Measurements from ENCODE around the gene RANBP3.
"Not testable (repeated sequence)": the region's sequence is repeated elsewhere in the genome, so short reads cannot be mapped to it uniquely, and the experiment has no call there.

RANBP3 gene

DNA sequence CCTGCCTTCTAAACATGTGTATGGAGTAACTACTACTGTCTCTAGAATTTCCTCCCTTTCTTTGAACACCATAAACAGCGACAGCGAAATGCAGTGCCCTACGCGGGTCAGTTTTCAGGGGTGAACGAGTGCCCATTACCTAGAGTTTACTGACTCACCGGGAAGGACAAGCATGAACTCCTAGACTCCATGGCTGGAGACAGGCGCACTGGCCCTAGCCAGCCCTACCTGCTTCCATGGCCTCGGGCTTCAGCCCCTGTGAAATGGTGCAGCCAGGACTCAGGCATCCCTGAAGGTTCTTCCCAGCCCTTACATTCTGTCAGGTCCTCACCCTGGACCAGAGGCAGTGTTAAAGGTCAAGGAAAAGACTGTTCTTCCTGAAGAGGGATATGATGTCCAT is 8.5 kb downstream of the RANBP3 start:
- Mint-ChIP-seq H3K9me3 (no peaks in the 10 kb centered on the region), H3K36me3 (peaks cover 21 to 44% of the 10 kb centered on the region in 2 donors), H3K27ac (no peak overlapping the region), H3K4me3 (no peak overlapping the region), H3K4me1 (peaks cover 57 to 73% of the 10 kb centered on the region in 2 donors), H3K27me3 (no peaks in the 10 kb centered on the region)
- ATAC-seq (replicated peaks) (no peak), DNase-seq (no peak)

DNA sequence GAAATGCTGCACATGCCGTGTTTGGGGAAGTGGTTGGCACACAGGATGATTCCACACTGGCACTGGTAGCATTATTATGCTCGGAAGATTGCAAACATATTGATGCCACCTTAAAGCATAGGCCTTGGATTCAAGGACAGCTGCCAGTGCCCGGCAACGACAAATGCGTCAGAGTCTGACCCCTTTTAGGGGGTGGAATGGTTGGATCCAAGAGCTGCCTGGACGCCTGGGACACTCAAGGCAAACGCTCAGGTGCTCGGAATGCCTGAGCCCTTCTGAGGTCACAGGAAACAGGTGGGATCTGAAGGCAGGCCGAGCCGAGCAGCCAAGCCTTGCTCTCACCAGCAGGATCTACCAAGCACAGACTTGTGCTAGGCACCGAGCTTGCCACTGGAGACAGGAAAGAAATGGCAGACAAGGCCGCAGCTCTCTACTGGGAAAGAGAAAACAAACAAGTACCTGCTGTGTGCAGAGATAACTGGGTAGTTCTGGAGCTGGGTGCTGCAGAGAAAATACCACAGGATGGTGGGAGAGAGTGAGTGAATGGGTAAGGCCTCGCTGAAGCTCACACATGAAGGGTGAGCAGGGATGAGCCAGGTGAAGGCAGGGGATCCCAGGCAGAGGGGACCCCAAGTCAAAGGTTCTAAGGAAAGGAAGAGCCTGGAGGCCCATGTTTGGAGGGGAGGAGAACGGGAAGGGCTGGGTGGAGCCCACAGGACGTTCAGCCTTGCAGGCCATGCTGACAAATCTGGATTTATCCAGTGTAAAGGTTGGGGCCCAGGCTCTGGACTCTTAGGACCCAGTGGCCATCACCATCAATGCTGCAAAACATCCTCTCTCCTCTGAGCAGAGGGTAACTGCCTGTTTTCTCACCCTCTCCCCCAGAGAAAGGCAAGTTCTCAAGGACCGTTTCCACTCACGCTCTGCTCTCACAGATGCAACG is 9.2 kb downstream of the RANBP3 start:
- Mint-ChIP-seq H3K27ac (peak overlapping the region; percentile 93), H3K4me3 (peak overlapping the region in 1 of 2 donors; percentile 52), H3K9me3 (no peaks in the 10 kb centered on the region), H3K36me3 (peaks cover 25 to 42% of the 10 kb centered on the region in 2 donors), H3K4me1 (peaks cover 57 to 76% of the 10 kb centered on the region in 2 donors), H3K27me3 (no peaks in the 10 kb centered on the region)
- ATAC-seq (replicated peaks) (peak in 1 of 2 donors; percentile 18), DNase-seq (no peak)

DNA sequence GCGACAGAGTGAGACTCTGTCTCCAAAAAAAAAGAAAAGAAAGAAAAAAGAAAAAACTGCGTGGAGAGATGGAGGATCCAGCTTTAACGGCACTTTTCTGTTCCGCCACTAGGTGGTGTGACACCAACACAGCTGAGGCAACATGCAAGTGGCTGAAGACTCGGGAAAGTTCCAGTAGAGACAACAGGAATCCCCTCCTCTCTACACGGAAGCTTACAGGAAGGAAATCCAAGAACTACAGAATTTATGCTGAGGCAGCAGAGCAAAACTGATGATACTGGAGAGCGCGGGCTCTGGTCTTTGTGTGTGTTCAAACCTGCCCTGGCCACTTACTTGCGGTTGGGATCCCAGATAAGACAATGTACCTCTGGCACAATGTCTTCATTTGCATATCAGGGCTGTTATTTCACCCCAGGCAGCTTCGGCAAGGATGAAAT is 9.9 kb downstream of the RANBP3 start:
- H3K36me3 Mint-ChIP-seq: peaks cover 26 to 44% of the 10 kb centered on the region in 2 donors
- ATAC-seq (replicated peaks) (peak; percentile 79 to 90), DNase-seq (peak; percentile 44)
- no peaks in the 10 kb centered on the region for H3K27me3 Mint-ChIP-seq
- peaks cover 60 to 79% of the 10 kb centered on the region in 2 donors for H3K4me1 Mint-ChIP-seq
- H3K27ac Mint-ChIP-seq: peak overlapping the region; percentile 93
- peak overlapping the region; percentile 44 to 52 for H3K4me3 Mint-ChIP-seq
- no peaks in the 10 kb centered on the region for H3K9me3 Mint-ChIP-seq

DNA sequence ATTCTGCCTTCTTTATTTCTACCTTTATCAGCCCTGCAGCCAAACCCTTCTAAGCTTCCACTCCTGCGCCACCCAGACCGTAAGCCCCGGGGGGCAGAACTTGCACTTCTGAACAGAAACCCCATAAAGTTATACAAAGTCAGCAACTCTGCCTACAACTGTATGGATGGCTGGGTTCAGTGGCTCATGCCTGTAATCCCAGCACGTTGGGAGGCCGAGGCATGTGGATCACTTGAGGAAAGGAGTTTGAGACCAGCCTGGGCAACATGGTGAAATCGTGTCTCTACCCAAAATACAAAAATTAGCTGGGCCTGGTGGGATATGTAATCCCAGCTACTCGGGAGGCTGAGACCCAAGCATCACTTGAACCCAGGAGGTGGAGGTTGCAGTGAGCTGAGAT is 10.4 kb downstream of the RANBP3 start:
- Mint-ChIP-seq H3K36me3 (peaks cover 27 to 43% of the 10 kb centered on the region in 2 donors), H3K4me3 (no peak overlapping the region), H3K9me3 (no peaks in the 10 kb centered on the region), H3K27ac (peak overlapping the region; percentile 93), H3K27me3 (no peaks in the 10 kb centered on the region), H3K4me1 (peaks cover 61 to 80% of the 10 kb centered on the region in 2 donors)
- ATAC-seq (replicated peaks): no peak
- no peak for DNase-seq

DNA sequence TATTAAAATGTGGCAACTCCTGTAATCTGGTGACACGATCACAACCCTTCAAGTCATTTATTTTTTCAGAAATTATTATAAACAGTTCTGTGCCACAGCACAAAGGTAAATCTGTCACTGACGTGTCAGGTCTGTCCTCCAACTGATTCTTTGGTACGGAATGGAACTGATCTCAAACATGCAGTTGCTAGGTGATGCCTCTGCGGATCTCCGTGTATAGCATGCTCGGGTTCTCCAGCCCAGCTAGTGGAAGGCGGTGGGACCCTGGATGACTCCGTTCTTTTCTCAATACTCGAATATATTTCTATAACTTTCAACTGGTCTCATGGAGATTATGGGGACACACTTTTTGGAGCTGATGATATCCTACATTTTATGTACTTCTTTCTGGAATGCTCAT is 11.0 kb downstream of the RANBP3 start:
- peaks cover 62 to 81% of the 10 kb centered on the region in 2 donors for H3K4me1 Mint-ChIP-seq
- no peaks in the 10 kb centered on the region for H3K9me3 Mint-ChIP-seq
- H3K36me3 Mint-ChIP-seq: peaks cover 32 to 45% of the 10 kb centered on the region in 2 donors
- no peaks in the 10 kb centered on the region for H3K27me3 Mint-ChIP-seq
- DNase-seq: no peak
- no peak for ATAC-seq (replicated peaks)
- peak overlapping the region; percentile 22 for H3K27ac Mint-ChIP-seq
- no peak overlapping the region for H3K4me3 Mint-ChIP-seq

DNA sequence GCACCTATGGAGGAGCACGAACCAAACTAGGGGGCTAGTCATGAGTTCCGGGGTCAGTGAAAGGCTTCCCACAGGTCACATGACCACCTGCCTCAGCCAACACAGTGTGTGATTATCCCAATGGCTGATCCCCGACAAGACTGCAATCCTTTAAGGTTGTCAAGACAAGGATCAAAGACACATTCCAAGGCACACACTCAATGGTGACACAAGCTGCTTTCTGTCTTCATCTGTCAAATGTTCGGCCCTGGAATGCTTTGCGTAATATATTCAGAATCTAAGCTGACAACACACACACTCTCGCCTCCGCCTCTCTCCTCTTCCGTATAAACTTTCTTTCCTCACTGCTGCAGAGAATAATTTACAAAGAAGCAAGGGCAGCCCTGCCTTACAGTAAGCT is 11.7 kb downstream of the RANBP3 start:
- Mint-ChIP-seq H3K36me3 (peaks cover 31 to 44% of the 10 kb centered on the region in 2 donors), H3K4me3 (no peak overlapping the region), H3K4me1 (peaks cover 64 to 86% of the 10 kb centered on the region in 2 donors), H3K27ac (no peak overlapping the region), H3K27me3 (no peaks in the 10 kb centered on the region), H3K9me3 (no peaks in the 10 kb centered on the region)
- no peak for DNase-seq
- no peak for ATAC-seq (replicated peaks)

DNA sequence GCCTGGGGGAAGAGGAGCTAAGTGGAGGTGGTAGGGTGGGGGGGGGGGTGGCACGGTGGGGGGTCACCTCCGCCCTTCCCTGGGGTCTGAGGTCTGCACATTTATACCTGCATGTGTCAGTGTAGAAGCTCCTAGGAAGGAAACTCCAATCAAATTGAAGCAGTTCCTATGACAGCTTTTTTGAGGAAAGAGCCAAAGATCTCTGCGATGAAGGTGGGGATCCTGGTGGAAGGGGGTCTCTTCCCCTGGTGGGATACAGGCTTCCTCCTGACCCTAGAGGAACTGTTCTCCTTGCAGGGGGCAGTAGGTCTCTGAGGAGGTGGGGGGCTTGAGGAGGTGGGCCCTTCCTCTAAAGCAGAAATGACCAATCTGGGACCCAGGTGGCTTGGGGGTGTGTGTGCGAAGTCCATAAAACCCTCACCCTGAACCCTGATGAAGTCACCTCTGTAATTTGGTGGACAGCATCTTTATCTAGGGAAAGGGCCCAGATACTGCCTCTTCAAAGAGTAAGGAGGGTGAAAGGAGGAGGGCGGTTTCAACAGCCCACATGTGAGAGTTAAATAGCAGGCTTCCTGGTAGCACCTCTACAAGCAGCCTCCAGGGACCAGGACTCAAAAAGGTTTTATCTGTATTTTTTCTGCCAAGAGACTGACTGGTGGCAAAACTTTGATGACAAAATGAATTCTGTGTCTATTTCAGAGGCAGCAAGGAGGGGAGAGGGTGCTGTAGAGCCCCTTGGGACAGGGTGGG is 12.9 kb downstream of the RANBP3 start:
- ATAC-seq (replicated peaks) (no peak), DNase-seq (no peak)
- Mint-ChIP-seq H3K27ac (no peak overlapping the region), H3K4me3 (no peak overlapping the region), H3K4me1 (peaks cover 66 to 89% of the 10 kb centered on the region in 2 donors), H3K9me3 (no peaks in the 10 kb centered on the region), H3K27me3 (no peaks in the 10 kb centered on the region), H3K36me3 (peaks cover 31 to 49% of the 10 kb centered on the region in 2 donors)

DNA sequence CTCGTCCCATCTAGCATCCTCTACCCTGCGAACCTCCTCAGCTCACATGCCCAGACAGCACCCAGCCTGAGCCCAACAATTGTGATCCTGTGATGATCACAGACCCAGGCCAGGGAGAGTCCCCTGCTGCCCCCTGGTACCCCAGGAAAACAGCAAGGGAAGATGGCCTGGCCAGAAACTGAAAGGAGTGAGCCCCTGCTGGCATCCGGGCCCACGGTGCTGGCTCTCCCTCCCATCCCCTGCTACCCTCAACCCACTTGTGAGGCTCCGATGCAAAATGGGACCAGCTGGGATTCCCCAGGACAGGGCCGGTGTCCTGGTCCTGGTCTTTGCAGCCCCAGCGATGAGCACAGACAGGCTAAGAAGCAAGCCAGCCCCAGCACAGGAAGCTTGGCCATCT is 14.1 kb downstream of the RANBP3 start:
- peaks cover 31 to 49% of the 10 kb centered on the region in 2 donors for H3K36me3 Mint-ChIP-seq
- peak overlapping the region in 1 of 2 donors; percentile 25 for H3K4me3 Mint-ChIP-seq
- H3K27ac Mint-ChIP-seq: peak overlapping the region; percentile 88
- no peaks in the 10 kb centered on the region for H3K27me3 Mint-ChIP-seq
- no peak for DNase-seq
- ATAC-seq (replicated peaks): no peak
- peaks cover 68 to 91% of the 10 kb centered on the region in 2 donors for H3K4me1 Mint-ChIP-seq
- no peaks in the 10 kb centered on the region for H3K9me3 Mint-ChIP-seq

DNA sequence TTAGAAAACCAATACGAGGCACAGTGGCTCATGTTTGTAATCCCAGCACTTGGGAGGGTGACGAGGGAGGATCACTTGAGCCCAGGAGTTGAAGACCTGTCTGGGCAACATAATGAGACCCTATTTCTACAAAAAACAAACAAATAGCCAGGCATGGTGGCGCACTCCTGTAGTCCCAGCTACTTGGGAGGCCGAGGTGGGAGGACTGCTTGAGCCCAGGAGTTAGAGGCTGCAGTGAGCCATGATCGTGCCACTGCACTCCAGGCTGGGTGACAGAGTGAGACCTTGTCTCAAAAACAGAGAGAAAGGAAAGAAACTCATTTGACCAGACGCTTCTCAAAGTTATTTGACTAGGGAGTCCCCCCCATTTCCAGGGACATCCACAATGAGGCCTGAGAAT is 14.7 kb downstream of the RANBP3 start:
- H3K27ac Mint-ChIP-seq: peak overlapping the region; percentile 88
- H3K4me1 Mint-ChIP-seq: peaks cover 63 to 90% of the 10 kb centered on the region in 2 donors
- not testable (repeated sequence) for ATAC-seq (replicated peaks); H3K27me3 Mint-ChIP-seq; H3K4me3 Mint-ChIP-seq; H3K9me3 Mint-ChIP-seq; DNase-seq
- H3K36me3 Mint-ChIP-seq: peaks cover 31 to 49% of the 10 kb centered on the region in 2 donors

DNA sequence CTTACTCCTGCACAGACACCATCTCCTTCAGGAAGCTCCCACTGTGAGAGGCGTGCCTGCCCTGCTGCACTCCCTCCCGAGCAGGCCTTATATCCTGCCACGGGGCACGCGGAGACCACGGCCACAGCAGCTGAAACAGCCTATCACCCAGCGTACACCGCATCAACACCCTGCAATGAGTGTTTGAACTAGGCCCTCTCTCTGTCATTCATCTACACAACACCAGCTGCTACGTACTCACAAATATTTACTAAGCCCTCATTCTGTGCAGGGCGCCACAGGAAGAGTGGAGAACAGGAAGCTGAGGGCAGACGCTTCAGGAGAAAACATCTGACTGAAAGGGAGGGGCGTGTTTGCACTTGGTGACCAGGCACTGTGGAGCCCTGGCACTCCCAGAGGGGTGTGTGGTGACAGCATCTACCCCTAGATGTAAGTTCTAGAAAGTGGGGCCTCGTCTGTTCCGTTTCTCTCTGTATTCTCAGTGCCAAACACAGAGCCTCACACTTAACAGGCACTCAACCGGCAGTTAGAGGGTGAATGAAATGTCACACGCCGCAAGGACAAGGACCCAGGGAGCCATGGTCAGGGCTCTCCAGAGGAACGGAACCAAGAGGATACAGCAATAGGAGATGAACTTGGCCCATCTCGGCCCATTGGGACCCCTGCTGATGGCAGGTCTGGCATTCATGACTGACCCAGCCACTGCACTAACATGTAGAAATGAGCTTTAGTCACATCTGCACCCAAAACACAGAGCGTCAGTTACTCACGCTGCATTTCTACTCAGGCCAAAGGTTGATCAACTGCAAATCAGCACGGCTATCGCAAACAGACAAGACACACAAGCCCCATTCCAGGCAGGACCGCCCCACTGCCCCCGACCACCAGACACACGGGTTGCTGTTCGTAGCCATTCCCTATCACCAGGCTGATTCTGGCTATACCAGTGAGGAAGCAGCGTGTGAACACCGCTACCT is 15.7 kb downstream of the RANBP3 start:
- ATAC-seq (replicated peaks) (peak; percentile 94 to 95), DNase-seq (no peak)
- H3K27ac Mint-ChIP-seq: peak overlapping the region; percentile 90
- no peaks in the 10 kb centered on the region for H3K9me3 Mint-ChIP-seq
- peaks cover 56 to 90% of the 10 kb centered on the region in 2 donors for H3K4me1 Mint-ChIP-seq
- H3K36me3 Mint-ChIP-seq: peaks cover 26 to 46% of the 10 kb centered on the region in 2 donors
- peak overlapping the region; percentile 54 to 73 for H3K4me3 Mint-ChIP-seq
- no peaks in the 10 kb centered on the region for H3K27me3 Mint-ChIP-seq

DNA sequence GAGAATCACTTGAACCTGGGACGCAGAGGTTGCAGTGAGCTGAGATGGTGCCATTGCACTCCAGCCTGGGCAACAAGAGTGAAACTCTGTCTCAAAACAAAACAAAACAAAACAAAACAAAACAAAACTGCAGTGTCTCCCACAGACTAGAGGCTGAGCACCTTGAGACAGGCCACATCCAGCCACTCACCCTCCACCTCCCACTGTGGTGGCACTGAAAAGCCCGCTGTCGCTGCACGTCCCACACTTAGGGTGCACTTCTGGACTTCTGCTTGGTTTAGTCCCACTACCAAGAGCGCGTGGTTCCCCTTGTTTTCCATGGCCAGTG is 16.3 kb downstream of the RANBP3 start:
- H3K4me3 Mint-ChIP-seq: peak overlapping the region; percentile 54 to 73
- peak; percentile 6 to 24 for ATAC-seq (replicated peaks)
- not testable (repeated sequence) for H3K27me3 Mint-ChIP-seq, H3K9me3 Mint-ChIP-seq, H3K27ac Mint-ChIP-seq, DNase-seq
- H3K36me3 Mint-ChIP-seq: peaks cover 24 to 46% of the 10 kb centered on the region in 2 donors
- peaks cover 58 to 93% of the 10 kb centered on the region in 2 donors for H3K4me1 Mint-ChIP-seq

DNA sequence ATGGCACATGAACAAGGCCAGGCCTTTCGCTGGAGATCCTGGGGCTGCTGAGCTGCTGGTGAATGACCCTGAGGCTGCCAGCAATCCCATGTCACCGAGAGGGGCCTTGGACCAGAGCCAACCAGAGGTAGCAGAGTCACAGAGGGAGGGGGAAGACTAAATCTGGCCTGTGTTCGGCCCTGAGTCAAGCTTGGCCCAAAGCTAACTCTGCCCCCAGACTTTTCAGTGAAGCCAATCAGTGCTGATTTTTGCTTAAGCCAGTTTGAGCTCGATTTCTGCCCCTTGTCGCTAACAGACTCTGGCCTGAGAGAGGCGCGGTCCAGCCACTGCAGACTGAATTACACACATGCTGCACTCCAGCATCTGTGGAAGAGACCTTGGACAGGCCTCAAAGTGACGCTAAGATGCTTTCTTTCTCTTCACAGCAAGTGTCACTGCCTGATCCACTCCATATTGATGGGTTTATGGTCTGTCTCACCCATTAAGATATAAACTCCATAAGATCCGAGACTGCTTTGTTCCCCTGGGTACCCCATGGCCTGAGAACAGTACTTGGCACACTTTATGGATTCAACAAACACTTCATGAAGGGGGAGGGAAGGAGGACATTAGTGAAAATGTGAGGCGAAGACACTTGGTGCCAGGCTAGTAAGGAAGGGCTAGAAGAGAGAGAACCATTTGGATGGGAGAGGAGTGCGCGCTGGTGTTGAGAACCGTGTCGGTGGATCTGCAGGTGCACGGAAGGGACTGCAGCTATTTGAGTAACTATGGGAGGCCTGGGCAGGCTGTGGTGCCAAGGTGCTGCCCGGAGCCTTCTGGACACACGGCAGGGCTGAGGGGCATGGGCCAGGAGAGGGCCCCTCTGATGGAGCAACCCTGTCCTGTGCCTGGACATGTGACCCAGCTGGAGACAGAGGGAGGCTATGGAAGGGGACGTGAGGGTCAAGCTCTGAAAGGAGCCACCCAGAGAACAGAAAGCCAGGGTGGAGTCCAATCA is 17.6 kb downstream of the RANBP3 start:
- peak overlapping the region in 1 of 2 donors; percentile 6 for H3K4me3 Mint-ChIP-seq
- no peaks in the 10 kb centered on the region for H3K9me3 Mint-ChIP-seq
- H3K36me3 Mint-ChIP-seq: peaks cover 25 to 39% of the 10 kb centered on the region in 2 donors
- peak overlapping the region; percentile 65 for H3K27ac Mint-ChIP-seq
- H3K27me3 Mint-ChIP-seq: no peaks in the 10 kb centered on the region
- H3K4me1 Mint-ChIP-seq: peaks cover 55 to 95% of the 10 kb centered on the region in 2 donors
- DNase-seq (no peak), ATAC-seq (replicated peaks) (no peak)

All from stimulated activated naive B cell treated with anti-CD40 and anti-IgM and Interleukin-4, amounts not matched to agents 10 μg/mL and 1 μg/mL and 100 μg/mL, for 72 hours (primary cell).